Activated CD8-positive, alpha-beta memory T cell treated with anti-CD3 and anti-CD28 coated beads, Interleukin-2, amount 50 U/mL, for 48 hours (primary cell): ENCODE measurements around the gene GJB4.
A peak's percentile ranks its signal among the peaks of the same experiment; 100 is the strongest.

ENCODE experiments used
- DNase-seq: peaks from one replicate; pipeline ENCODE4 v3.0.0-alpha.2; 2020

Gene GJB4

GRCh38 chr1:34779962-34780361 is 20.4 kb downstream of the GJB4 start:
- DNase-seq: no peak

DNA sequence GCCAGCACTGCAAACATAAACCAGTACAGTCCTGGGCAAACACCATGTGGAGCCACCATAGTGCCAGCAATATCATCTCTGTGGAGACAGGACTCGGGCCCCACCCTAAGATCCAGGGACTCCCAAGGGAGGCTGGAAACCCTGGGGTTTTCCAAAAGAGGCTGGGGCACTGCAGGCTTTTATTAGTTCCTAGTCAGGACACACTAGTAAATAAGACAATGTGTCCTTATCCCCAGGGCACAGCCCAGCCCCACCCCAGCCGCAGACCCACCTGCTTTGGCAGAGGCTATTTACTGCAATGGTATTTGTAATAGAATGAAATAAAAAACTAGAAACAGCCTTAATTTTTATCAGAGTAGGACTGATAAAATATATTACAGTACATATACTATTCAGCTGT is 21.0 kb downstream of the GJB4 start:
- DNase-seq: no peak

DNA sequence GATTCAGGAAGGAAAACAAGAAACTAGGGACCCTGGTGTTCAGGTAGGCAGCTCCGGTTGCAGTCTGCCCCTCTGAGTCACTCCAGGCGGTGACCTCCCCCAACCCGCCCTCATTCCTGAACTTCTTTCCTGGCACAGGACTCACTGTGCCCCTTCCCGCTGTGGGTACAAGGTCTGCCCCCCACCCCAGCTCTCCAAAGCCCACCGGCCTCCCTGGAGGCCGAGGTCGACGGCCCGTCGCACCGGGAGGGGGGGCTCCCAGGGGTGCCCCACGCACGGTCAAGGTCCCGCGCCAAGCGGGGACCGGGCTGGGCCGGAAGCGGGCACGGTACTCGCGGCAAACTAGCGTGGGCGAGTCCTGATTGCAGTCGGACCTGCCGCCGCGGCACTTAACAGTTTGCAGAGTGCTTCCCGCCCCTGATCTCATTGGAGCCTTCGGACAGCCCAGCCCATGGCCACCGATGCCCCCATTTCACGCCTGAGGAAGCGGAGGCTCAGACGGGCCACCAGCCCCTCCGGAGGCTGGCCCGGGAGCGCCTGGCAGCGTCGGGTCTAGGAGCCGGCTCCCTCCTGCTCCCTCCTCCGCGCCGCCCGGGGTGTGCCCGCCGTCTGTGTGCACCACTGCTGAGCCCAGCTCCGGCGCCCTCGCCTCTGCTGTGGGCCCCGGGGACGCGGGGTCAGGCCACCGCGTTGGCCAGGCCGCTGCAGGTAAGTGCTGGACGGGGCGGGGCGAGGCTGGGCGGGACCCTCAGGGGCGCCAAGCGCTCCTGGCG is 21.7 kb downstream of the GJB4 start, which contains the start of gene GJB3:
TSS of gene GJB3 (plus strand) at position 144 of the 773 bp plus-strand sequence. CDS start 3,549 bp downstream, outside the sequence.
- no peak for DNase-seq

- no peak for DNase-seq
These were observed 22.4 kb downstream of the GJB4 start for GRCh38 chr1:34781844-34782391.

- DNase-seq: no peak
These were observed 25.2 kb downstream of the GJB4 start for GRCh38 chr1:34784751-34785221.

- no peak for DNase-seq
These were observed 25.8 kb downstream of the GJB4 start for GRCh38 chr1:34785231-34785874.

DNA sequence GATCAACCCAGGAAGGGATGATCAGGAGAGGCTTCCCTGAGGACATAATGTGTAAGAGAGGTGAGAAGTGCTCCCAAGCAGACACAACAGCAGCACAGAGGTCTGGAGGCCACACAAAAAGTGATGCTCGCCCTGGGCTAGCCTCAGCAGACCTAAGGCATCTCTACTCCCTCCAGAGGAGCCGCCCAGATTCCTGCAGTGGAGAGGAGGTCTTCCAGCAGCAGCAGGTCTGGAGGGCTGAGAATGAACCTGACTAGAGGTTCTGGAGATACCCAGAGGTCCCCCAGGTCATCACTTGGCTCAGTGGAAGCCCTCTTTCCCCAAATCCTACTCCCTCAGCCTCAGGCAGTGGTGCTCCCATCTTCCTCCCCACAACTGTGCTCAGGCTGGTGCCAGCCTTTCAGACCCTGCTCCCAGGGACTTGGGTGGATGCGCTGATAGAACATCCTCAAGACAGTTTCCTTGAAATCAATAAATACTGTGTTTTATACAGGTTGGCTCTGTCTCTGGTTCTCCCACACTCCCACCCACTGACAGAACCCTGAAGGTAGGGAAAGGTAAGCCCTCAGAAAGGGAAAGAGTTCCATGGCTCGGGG is 26.4 kb downstream of the GJB4 start:
- no peak for DNase-seq

DNA sequence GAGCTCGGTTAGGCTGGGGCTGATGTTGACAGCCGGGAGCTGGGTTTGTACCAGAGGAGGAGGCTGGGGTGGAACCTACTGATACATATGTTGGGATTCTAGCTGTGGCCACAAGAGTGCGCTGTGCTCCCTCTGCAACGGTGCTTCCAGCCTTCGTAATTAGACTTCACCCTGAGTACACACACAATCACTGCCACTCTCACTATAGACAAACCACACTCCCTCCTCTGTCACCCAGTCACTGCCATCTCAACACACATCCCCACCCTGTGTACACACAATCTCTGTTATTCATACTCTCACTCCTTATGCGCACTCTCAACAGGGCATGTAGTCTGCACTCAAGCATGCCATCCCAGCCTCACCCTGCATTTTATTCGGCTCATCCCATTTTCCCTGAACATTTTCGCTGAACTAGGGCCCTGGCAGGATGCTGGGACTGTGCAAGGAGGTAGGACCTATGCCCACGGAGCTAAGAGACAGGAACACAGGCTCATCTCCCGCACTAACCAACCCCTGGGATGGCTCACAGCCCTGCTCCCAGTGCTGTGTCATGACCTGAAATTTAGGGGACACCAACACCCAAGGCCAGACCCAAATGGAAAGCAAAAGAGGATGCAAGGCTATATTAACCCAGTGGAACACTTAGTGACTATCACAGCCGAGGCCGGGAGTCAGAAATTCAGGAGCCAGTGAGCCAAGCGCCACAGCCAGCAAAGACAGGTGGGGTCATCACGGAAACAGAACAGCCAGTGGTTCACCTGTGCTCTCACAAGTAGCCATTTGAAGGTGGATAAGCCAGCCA is 27.2 kb downstream of the GJB4 start:
- DNase-seq: peak; percentile 75

DNA sequence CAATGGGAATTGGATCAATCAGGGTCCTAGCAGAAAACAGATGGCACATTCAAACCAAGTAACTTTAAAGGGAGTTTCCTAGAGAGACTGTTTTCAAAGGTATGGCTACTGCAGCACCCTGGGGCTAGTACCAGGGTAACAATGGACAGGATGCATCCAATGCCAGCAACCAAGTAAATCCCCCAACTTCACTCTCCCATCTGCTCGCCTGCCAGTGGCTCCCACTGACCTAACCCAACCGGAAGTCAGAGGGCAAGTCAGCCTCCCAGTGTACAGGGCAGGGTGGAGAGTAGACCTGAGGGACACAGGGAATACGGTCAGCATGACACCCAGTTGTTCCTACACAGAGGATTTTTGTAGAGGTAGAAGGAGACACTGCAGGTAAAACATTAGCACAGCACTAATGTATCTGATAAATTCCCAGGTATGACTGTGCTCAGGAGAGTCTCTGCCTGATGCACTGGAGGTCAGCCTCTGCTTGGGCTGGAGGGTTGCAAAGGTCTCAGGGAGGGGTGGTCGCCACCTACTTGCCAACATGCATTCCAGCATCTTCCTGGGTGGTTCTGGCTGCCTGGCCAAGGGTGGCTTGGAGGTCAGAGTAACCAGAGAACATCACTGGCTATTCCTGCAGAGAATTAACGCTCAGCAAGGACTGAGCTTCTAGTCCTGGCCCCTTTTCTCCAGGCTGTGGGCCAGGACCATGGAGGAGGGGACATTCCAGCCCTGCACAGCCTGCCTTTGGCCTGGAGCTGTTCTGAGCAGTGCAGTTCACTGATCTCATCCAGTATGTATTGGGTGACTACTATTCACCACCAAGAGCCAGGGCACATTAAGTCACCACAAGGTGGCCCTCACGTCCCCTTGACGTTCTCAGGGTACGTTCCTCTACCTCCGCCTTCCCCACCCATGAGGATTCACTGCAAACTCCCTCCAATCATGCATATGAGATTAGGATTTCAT is 28.2 kb downstream of the GJB4 start:
- no peak for DNase-seq

DNA sequence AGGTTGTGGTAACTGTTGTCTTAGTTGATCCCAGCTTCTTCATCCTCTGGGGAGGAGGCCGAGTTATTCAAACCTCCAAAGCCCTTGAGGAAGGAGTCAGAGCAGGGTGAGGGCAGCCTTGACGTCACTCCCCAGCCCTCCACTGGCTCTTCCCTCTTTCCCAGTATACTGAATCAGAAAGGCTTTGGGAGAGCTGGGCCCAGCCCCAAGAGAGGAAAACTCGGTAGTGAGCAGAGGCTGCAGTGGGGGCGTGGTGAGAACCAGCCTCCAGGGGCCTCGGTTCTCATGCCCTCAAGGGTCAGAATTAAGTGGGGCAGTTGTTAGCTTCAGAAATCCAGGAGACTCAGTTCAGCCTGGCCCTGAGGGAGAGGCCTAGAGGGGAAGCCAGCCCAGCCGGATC is 31.4 kb downstream of the GJB4 start:
- no peak for DNase-seq

DNA sequence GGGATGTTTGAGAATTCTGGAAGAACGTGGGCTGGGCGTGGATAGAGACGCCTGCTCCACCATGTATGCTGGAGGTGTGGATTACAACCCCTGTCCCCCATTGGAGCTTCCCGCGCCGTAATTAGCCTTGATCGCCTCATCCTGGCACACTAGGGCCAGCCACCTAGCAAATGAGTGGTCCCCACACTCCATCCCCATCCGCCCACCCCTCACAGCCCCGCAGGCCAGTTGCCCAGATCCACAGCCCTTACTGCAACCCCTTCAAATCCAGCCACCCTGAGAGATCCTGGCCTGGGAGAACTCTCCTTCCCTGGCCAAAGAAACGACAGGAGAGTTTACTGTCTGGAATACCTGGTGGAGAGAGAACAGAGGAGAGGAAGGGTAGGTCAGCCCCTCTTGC is 32.9 kb downstream of the GJB4 start:
- DNase-seq: no peak

- DNase-seq: no peak
These were observed 33.6 kb downstream of the GJB4 start, which contains the start of gene GJA4 for GRCh38 chr1:34792868-34793727. GJA4 (plus strand) TSS chr1:34792999; CDS start chr1:34794214, 1,215 bp downstream.

DNA sequence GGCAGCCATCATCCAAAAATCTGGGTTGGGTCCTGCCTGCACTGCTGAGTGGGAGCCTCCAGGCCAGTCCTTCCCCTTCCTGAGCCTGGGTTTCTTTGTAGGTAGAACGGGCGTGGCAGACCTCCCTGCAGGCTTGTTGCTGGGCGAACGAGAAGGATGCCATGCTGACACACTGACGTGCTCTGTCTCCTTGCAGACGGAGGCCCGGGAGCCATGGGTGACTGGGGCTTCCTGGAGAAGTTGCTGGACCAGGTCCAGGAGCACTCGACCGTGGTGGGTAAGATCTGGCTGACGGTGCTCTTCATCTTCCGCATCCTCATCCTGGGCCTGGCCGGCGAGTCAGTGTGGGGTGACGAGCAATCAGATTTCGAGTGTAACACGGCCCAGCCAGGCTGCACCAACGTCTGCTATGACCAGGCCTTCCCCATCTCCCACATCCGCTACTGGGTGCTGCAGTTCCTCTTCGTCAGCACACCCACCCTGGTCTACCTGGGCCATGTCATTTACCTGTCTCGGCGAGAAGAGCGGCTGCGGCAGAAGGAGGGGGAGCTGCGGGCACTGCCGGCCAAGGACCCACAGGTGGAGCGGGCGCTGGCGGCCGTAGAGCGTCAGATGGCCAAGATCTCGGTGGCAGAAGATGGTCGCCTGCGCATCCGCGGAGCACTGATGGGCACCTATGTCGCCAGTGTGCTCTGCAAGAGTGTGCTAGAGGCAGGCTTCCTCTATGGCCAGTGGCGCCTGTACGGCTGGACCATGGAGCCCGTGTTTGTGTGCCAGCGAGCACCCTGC is 34.7 kb downstream of the GJB4 start:
- no peak for DNase-seq

DNA sequence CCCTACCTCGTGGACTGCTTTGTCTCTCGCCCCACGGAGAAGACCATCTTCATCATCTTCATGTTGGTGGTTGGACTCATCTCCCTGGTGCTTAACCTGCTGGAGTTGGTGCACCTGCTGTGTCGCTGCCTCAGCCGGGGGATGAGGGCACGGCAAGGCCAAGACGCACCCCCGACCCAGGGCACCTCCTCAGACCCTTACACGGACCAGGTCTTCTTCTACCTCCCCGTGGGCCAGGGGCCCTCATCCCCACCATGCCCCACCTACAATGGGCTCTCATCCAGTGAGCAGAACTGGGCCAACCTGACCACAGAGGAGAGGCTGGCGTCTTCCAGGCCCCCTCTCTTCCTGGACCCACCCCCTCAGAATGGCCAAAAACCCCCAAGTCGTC is 35.2 kb downstream of the GJB4 start:
- DNase-seq: no peak

DNA sequence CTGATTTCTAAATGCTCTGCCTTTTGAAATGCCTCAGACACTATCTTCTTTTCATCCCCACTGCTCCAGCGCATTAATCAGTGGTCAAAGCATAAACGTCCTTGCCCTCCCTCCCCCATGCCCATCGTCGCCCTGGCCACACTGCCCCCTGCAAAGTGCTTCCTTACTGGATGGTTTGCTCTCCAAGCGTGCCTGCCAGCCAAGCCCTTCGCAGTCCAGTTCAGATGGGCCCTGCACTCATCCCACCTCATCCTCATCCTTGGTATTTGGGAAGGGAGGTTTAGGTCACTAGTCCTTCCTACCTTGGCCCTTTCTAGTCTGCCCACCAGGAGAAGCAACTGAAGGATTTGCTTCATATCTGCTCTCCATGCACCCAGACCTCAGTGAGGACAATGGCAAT is 36.4 kb downstream of the GJB4 start:
- no peak for DNase-seq

- DNase-seq: no peak
These were observed 37.5 kb downstream of the GJB4 start for GRCh38 chr1:34796990-34797389.

DNA sequence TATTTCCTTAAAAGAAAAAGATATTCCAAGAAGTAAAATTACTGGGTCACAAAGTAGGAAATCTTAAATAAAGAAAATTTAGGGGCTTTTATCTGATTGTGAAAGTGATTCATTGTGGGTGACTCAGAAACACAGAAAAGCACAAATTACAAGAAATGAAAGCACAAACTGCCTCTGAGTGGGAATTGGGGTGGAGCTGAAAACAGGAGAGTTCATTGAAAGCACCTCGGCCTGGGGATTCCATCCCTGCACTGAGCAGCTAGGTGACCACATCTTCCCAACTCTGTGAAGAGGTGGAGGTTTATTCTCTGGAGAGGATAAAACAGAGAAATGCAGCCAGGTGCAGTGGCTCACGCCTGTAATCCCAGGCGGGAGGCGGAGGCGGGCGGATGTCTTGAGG is 40.7 kb downstream of the GJB4 start:
- DNase-seq: no peak

DNA sequence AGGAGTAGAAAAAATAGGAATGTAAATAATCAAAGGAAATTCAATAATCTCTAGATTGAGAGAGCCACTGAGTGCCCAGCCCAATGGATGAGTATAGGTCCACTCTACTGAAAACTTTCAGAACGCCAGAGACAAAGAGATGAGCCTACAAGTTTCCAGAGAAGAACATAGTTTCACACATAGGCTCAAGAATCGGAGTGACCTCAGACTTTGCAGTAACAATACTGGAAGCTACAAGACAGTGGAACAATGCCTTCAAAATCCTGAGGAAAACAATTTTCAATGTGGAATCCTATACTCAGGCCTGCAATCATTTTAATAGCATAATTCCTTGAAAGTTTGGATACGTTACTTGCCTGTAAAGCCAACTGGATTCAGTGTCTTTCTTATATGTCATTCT is 44.2 kb downstream of the GJB4 start:
- DNase-seq: no peak

DNA sequence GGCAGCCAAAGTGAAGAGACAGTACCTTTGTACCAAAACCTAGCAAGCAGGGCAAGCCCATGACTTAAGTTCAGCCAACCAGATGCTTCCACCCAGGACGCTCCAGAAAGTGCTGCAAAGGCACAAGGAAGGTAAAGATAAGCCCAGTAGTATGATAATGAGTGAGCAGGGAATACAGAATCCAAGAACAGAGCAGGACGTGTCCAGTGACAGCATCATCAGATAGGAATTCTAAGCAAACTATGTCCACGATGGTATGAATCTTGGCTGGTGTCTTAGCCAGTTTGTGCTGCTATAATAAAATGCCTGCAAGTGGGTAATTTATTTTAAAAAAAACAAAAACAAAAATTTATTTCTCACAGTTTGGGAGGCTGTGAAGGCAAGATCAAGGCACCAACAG is 46.9 kb downstream of the GJB4 start:
- no peak for DNase-seq
